GM18511 (cell line): ENCODE data around the gene GCN1.
"Not testable (repeated sequence)": the region's sequence is repeated elsewhere in the genome, so short reads cannot be mapped to it uniquely, and the experiment has no call there.

ENCODE experiments used
- ATAC-seq: cut with Tn5 transposase; IDR thresholded peaks from one replicate; pipeline ENCODE4 v1.9.1; 2021; ENCODE audit warnings: mild to moderate bottlenecking, moderate library complexity; ENCODE audit not compliant: unreplicated experiment

Gene GCN1

DNA sequence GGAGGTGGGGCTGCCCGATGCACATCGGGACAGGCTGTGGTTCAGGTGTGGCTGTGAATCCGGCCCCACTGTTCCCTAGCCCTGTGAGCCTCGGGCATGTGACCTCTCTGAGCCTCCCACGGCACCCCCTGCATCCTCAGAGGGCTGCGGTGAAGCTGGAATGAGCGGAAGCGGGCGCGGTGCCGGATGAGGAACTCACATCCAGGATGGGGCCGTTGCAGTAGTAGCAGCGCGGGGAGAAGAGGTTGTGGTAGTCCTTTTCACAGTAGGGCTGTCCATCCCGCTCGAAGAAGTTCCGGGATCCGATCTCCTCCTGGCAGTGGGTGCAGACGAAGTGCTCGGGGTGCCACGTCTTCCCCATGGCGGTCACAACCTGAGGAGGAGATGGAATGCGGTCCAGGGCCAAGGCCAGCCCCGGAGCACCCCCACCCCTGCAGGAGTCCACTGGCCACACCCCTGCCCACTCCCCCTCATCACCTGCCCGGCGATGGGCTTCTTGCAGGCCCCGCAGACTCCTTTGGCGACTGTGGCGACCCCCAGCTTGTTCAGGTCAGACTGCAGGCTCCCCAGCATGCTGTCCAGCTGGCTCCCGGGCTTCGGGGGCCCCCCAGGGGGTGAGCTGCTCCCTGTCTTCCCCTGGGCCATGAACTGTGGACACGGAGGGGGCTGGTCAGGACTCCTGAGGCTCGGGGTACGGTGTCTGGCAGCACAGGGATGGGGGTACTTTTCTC is 20.3 kb upstream of the GCN1 start:
- ATAC-seq, result no peak

DNA sequence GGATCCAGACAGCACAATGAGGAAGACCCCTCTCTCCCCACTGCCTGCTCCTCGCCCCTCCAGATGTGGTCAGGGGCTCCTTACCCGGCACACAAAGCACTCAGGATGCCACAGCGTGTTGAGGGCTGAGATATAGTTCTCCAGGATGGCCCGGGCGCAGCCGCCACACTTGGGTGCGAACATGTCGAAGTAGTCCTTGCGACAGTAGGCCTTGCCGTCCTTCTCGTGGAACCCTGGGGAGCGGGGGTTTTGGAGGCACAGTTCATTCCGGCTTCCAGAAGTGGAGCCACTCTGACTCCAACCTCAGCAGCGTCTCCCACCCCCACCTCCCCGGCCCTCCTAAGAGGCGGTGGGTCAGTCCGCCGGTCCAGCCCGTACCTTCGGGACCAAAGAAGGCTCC is 19.2 kb upstream of the GCN1 start:
- no peak for ATAC-seq

DNA sequence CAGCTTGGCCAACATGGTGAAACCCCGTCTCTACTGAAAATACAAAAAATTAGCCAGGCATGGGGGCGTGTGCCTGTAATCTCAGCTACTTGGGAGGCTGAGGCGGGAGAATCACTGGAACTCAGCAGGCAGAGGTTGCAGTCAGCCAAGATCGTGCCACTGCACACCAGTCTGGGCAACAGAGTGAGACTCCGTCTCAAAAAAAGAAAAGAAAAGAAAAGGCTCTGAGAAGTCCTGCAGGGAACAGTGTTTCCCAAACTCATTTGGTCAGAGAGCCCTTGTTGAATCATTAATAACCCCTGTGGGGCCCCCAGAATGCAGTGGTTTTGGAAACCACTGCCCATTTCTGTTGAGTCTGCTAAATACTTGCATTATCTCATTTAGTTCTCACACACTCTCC is 18.7 kb upstream of the GCN1 start:
- ATAC-seq, result not testable (repeated sequence)

DNA sequence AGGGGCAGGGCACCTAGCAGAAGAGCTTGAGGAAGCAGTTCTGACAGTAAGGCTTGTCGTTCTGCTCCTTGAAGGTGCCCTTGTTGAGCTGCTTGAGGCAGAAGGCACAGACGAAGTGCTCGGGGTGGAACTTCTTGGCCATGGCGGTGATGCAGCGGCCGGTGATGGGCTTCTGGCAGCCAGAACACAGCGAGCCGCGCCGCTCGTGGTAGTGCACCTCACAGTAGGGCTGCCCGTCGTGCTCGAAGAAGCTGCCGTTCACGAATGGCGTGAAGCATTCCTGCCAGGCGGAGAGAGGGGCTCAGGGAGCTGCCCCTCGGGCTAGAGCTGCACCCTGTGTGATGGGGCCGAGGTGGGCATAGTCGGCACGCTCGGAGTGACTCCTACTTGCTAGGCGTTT is 17.8 kb upstream of the GCN1 start:
- no peak for ATAC-seq

DNA sequence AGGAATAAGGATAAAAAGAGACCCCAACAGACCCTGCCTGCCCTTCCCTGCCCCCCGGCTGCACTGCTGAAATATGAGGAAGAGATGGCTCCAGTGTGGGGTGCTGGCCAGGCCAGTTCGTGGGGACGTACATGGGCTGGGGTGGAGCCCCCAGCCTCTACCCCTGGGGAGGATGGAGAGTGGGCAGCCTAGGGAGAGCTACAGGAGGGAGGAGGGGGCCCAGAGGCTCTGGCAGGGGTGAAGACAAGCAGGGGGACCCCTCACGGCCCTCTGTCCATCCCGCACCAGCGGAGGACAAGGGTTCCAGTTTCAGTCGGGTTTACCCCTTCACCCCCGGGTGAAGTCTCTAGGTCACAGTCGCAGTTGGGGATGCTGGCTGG is 17.4 kb upstream of the GCN1 start:
- ATAC-seq, result no peak

DNA sequence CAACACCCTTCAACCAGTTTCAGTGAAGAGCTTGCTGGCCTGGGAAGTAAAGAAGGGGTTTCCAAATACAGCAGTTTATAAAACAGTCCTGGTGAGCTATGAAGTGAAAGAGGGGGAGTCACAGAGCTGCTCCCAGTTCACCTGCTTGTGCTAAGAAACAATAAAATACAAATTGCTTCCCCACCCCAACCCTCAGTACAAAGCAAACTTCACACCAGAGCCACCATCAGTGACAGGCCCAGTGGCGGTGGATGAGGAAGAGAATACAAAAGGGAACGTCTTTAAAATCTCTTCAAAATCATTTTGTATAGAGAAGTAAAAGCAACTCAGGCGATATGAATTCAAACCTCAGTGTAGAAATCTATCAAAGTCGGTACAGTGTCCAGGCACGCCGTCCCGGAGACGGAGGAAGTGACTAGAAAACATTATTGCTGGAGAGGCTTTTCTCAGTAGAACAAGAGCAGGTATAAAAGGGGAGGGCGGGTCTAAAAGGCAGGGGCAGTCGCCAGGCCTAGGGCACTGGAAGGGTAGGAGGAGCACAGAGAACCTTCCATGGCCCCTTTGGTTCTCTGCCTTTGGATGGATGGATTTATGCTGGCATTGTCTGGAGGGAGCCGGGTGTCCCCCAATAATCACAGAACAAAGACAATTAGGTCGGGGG is 16.9 kb upstream of the GCN1 start:
- no peak for ATAC-seq

DNA sequence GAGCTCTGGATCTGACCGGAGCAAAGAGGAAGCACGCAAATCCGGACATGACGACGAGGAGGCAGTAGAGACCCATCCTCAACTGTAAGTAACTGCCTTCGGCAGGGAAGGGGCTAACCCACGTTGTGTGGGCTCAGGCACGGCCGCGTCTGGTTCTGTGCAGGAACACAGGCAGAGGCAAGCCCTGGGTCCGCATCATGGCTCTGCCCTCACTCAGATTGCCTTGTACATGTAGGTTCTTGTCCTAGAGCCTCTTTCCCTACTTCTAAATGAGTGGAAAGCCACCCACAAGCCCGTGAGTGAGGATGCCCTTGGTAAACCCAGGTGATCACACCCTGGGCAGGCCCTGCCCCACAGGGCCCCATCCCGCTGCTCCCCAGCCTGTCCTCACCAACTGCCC is 15.3 kb upstream of the GCN1 start:
- no peak for ATAC-seq

DNA sequence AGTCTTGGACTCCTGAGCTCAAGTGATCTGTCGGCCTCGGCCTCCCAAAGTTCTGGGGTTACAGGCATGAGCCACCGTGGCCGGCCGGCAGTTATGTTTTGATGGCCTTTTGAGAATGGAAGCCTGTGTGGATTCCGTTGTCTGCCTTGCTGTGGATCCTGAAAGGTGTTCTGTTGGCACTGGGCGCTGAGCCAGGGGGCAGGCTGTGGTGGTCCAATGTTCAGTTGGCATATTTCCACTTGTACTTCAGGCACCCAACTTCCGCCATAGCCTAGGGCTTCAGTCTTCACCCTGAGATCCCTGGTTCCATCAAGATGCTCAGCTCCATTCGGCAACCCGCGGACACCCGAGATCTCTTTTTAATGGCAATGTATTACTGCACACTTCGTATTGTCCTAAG is 12.7 kb upstream of the GCN1 start:
- ATAC-seq, result no peak

DNA sequence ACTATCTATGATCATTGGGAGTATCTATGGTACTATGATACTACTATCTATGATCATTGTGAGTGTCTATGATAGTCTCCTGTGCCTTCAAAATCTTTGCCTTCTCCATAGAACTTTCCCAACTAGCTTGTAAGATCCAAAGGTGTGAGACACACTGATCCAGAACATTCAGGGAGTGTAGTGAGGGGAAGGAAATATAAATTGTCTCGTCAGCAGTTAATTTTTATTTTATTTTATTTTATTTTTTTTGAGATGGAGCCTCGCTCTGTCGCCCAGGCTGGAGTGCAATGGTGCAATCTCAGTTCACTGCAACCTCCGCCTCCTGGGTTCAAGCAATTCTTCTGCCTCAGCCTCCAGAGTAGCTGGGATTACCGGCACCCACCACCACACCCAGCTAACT is 12.3 kb upstream of the GCN1 start:
- ATAC-seq, result not testable (repeated sequence)

DNA sequence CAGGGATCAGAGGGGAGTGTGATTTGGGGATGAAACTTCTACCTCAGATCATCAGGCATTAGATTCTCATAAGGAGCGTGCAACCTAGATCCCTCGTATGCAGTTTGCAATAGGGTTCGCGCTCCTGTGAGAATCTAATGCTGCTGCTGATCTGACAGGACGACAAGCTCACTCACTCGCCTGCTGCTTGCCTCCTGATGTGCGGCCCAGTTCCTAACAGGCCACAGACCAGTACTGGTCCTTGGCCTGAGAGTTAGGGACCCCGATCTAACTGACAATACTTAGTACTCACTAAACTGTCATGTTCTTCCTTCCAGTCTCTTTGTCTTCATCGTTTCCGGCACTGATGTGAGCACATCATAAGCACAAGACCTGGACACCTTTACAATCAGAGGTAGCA is 11.7 kb upstream of the GCN1 start:
- ATAC-seq, result no peak

DNA sequence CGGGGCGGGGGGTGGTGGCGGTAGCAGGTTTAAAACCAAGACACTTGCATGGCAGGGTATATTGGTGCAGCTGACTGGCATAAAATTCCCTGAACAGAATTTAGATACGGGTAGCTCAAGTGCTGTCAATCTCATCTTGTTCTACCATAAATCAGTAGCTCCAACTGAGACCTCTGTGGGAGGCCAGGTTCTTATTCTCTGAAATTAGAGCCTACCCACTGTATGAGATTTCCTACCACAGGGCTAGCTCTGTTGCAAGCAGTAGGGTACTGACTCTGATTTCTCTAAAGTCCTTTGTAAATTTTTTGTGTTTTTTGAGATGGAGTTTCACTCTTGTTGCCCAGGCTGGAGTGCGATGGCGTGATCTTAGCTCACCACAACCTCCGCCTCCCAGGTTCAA is 9.7 kb upstream of the GCN1 start:
- no peak for ATAC-seq

DNA sequence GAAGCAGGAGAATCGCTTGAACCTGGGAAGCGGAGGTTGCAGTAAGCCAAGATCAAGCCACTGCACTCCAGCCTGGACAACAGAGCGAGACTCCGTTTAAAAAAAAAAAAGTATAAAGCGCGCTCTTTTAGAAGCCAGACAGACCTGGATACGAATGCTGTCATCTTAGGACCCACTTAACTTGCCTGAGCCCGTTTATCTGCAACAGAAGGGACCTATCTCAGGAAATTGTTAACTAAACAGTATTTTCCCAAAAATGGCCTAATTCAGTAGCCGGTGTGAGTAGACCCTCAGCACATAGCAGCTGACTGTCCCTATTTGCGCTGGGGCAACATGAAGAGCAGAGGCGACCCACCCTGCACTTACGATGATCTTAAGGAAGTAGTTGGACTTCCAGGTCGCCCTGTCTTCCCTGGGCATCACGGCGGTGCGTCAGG is 5.9 kb upstream of the GCN1 start:
- no peak for ATAC-seq

DNA sequence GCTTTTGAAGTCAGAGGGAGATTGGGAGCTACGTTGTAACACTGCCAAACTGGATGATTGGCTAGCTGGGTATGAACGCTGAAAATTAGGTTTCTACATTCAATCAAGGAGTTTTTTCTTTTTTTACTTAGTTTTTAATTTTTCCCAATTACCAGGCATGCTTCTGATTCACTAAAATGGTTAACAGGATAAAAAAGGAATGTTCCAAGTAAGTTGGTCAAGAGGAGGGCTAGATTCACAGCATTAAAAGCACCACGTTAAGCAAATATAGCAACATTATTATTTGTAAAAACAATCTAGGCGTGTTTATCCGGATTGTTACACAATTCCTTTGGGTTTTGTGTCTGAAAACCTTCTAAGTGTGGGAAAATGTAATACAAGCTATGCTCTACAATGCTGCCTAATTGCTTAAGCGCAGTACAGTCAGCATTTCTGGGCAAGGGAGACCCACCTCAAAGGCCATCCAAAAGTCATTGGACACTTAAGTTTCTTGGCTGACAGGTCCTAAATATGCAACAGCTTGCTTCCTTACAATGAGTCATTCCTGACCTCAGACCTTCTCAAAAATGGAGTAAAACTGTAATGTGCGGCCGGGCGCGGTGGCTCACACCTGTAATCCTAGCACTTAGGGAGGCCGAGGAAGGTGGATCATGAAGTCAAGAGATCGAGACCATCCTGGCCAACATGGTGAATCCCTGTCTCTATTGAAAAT is 5.2 kb upstream of the GCN1 start:
- no peak for ATAC-seq

DNA sequence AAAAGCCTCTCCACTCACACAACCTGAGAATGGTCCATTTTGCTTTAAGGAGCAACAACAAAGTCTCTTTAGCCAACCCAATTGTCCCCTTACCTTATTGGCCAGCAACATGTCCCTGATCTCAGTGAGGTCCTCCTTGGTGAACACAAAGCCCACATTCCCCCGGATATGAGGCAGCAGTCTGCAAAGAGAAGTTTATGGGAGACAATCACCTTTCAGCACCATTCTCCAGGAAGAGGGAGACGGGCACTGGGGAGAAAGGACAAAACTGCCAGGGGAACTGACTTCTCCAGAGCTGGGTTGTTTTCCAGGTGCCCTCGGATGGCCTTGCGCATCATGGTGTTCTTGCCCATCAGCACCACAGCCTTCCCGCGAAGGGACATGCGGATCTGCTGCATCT is 4.5 kb upstream of the GCN1 start:
- no peak for ATAC-seq

DNA sequence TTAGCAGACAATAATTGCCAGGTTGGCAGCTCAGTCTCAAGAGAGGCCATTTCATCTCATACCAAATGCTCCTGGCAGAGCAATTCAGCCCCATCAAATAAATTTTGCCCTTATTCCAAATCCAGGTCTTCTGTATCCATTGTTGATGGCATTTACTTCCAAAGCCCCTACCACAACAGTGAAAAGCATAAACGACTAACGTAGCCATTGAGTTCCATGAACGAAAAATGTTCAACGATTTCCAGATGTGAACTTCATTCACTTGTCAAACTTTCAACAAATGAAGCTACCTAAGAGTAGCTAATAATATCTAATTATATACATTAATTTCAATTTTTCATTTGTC is 3.0 kb upstream of the GCN1 start:
- ATAC-seq, result no peak

DNA sequence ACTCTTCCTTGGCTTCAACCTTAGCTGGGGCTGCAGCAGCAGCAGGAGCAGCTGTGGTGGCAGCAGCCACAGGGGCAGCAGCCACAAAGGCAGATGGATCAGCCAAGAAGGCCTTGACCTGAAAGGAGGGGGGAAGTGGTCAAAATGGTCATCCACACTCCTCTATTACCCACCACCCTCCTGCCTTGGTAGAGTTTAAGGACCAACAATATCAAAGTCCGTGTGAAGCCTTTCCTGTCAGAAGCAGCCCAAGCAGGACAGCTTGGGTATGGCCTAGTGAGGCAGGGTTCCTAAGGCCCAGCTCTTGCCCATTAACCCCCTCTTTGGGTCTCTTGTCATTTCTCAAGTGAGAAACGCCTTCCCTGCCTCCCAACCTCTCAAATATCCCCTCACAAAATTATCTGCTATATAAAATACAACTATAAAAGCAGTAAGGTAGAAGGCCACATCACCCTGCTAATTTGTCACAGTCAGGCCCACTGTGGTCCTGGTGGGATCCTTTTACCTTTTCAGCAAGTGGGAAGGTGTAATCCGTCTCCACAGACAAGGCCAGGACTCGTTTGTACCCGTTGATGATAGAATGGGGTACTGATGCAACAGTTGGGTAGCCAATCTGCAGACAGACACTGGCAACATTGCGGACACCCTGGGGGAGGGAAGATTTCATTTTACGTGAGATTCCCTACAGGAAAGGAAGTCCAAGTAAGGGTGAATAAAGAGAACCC is 2.5 kb upstream of the GCN1 start:
- not testable (repeated sequence) for ATAC-seq

DNA sequence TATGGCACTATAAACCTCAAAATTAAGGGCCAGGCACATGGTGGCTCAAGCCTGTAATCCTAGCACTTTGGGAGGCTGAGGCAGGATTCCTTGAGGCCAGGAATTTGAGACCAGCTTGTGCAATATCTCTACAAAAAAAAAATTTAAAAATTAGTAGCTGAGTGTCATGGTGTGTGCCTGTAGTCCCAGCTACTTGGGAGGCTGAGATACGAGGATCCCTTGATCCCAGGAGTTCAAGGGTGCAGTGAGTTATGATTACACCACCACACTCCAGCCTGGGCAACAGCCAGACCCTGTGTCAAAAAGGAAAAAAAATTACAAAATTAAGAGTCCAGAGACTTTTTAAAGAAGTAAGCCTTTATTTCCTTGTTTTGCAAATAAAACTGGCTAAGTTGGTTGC is 1.8 kb upstream of the GCN1 start:
- no peak for ATAC-seq

DNA sequence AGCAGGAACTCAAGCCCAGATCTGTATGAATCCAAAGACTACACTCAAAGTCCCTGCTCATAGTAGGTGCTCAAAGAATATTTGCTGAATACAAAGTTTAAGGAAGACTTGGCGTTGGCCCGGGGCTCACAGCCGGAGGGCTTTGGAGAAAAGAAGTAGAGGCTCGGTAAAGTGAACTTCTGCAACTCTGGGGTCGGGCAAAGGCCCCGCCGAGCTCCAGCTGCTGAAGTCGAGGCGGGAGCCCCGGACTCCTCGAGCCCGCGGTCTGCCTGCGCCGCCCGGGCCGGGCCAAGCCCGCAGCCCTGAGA is 335 bp downstream of the GCN1 start:
- ATAC-seq, result peak; percentile 32

DNA sequence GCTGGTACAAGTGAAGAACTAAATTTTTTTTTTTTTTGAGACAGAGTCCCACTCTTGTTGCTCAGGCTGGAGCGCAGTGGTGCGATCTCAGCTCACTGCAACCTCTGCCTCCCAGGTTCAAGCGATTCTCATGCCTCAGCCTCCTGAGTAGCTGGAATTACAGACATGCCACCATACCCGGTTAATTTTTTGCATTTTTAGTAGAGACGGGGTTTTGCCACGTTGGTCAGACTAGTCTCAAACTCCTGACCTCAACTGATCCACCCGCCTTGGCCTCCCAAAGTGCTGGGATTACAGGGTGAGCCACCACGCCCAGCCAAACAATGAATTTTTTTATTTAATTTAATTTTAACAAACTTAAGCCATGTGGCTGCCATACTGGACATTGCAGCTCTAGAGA is 1.2 kb downstream of the GCN1 start:
- ATAC-seq, result not testable (repeated sequence)

DNA sequence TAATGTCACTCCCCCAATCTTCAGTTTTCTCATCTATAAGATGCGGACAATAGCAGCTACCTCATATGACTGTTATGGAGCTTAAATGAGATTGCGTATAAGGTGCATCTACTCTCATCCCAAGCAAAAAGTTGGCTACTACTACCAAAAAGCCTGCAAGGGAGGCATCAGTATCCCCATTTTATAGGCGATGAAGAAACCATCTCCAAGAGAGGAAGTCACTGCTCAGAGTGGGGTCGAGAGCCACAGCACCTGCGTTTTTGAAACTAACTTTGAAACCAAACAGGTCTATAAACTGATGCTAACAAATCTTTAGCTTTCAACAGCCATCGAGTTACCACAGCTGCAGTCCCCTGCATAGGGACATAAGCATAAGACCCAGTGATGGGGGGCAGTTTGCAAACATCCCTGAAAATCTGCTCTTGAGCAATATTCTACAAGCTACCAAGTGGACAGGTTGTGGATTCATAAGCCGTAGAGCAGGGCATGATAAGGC is 3.5 kb downstream of the GCN1 start:
- no peak for ATAC-seq

DNA sequence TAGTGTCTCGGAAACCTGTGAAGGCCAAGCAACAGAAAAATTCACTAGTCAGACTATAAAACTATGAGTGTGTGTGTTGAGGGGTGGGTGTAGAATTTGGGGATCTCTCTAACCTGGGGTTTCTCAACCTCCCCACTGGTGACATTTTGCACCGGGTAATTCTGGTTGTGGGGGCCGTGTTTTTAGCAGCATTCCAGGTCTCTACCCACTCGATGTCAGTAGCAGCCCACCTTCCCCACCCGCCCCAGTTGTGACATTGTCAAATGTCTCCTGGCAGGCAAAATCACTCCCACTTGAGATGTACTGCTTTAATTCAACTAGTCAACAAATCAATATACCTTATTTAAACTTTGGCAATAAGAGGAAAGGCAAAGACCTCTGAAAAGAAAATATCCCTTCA is 4.1 kb downstream of the GCN1 start:
- ATAC-seq, result no peak

DNA sequence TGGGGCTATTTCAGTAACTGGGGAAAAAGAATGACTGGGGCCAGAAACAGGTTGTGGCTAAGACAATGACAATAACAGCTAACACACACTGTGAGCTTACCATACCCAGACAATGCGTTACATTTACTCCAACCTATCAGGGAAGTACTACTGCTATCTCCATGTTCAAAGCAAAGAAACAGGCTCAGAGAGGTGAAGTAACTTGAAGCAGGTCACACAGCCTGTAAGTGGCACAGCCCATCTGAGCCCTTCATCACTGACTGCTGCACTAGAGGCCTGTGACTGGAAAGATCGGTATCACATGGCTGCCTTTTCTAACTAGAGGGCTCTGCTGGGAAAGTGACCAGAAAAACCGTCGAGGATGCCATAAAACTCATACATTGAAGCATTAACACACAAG is 7.9 kb downstream of the GCN1 start:
- ATAC-seq, result no peak
